ENCODE measurements around the gene LRWD1. TPM values are rescaled to one million over a fixed set of nuclear protein-coding genes. Genes with fewer than 3 reads are reported as not detected.
"Not testable (repeated sequence)": the region's sequence is repeated elsewhere in the genome, so short reads cannot be mapped to it uniquely, and the experiment has no call there.

Gene LRWD1
- total RNA-seq, 1 donor from 2014 or later, result 19.5 TPM

DNA sequence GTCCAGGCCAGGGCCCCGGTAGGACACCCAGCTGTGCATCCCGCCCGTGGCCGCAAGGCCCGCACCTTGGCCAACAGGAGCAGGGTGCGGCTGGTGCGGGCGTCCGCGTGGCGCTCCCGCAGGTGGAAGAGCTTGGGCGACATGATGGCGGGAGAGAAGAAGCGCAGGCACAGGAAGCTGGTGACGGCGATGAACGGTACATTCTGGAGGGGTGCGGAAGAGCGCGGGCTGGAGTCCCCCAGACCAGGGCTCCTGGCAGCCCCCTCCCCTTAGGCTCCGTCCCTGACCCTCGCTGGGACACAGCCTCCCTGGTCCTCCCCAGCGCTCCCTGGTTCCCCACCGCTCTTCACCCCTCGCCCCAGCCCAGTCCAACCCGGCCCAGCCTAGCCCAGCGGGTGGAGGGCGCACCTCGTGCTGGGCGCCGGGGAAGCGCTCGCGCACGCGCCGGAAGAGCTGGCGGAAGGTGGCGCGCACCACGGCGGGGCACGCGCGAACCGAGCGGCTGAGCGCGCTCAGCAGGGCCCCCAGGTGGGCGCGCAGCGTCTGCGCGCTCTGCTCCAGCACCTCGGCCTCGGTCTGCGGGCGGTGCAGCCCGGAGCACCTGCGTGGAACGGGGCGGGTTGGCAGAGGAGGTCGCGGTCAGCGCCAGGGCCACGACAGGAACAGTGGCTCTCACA, 29.8 kb downstream of the LRWD1 start:
- not testable (repeated sequence) for DNase-seq (ENCODE audit: low read depth in 2 of 2)

DNA sequence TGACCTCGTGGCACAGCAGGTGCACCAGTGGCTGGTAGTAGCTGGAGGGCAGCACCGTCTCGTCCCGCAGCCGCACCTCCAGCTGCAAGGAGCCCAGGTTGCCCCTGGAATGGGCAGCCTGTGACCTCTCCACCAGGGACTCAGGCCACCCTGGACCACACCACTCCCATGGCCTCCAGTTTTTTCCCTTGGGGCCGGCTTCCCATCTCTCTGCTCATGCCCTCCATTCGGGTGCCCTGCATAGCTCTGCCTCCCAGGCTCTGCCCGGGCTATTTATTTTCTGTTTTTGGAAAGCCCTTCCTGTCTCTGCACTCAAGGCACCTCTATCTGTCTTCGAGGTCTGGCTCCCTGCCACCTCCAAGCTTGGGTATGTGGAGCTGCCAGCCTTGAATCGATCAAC, 32.1 kb downstream of the LRWD1 start:
- DNase-seq (ENCODE audit: low read depth in 2 of 2), result peak in 1 of 2 donors; percentile 0

DNA sequence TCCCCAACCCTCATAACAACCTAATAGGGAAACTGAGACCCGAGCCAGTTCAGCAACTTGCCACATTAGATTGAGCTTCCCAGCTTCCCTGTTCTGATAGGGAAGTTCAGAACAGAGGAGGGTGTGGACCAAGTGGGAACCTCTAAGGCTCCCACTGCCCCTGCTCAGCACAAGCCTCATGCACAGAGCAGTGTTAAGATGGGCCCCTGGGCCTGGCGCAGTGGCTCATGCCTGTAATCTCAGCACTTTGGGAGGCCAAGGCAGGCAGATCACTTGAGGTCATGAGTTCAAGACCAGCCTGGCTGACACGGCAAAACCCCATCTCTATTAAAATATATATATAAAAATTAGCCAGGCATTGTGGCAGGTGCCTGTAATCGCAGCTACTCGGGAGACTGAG, 32.5 kb downstream of the LRWD1 start:
- DNase-seq (ENCODE audit: low read depth in 2 of 2), result not testable (repeated sequence)

DNA sequence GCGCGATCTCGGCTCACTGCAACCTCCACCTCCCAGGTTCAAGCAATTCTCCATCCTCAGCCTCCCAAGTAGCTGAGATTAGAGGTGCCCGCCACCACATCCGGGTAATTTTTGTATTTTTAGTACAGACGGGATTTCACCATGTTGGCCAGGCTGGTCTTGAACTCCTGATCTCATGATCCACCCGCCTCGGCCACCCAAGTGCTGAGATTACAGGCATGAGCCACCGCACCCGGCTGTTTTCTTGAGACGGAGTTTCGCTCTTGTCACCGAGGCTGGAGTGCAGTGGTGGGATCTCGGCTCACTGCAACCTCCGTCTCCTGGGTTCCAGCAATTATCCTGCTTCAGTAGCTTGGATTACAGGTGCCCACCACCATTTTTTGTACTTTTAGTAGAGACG, 33.5 kb downstream of the LRWD1 start:
- DNase-seq (ENCODE audit: low read depth in 2 of 2), result not testable (repeated sequence)

DNA sequence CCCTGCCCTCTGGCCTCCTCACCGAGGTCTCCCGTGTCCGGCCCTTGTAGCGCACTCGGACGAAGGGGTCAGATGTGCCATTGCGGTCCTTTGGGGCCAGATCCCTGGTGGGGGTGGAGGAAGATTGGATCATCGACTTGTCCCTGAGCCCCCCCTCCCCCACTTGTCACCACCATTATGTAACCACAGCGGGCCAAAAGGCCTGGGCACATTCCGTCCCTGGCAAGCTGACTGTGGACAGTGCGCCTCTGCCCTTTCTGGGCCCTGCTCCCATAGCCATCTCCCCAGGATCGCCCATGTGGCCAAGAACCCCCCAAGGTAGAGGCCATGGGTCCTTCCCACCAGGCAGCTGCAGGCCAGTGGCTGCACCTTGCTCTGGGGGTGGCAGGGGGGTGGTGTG, 38.4 kb downstream of the LRWD1 start:
- not testable (repeated sequence) for DNase-seq (ENCODE audit: low read depth in 2 of 2)

DNA sequence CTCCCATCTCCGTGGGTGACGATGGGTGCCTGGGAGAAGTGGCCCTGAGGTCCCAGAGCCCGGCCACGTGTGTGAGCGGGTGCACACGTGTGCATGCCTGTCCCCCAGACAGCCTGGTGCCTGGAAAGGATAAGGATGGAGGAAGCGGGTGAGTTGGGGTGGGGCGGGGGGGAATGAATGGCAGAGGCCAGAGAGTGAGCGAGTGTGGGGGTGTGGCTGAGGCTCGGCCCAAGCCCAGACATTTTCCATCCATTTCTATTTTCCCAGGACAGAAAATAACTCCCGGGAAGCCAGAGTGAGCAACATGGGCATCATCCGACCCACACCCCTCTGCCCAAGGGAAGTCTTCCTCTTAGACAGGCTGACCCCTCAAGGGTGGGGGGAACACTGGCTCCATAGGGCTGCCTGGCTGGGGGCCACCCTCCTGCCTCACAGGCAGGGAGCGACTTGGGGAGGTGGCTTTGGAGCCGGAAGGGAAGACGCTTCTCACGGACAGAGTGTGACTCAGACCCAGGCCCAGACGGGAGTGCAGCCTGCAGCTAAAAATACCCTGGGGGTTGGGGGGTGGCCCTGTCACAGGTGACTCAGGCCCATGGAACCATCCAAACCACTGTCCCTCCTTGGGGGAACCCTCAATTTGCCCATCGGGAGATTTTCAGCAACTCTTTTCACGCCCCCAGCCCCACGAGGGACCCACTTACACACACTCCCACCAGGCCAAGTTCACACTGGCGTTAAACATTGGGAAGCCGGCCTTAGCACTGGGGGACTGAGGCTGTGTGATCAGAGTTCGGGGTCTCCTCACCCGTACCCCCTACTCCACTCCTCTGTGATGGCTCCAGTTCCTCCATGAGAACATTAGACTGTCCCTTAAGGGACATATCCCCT, 40.8 kb downstream of the LRWD1 start:
- DNase-seq (ENCODE audit: low read depth in 2 of 2), result not testable (repeated sequence)

DNA sequence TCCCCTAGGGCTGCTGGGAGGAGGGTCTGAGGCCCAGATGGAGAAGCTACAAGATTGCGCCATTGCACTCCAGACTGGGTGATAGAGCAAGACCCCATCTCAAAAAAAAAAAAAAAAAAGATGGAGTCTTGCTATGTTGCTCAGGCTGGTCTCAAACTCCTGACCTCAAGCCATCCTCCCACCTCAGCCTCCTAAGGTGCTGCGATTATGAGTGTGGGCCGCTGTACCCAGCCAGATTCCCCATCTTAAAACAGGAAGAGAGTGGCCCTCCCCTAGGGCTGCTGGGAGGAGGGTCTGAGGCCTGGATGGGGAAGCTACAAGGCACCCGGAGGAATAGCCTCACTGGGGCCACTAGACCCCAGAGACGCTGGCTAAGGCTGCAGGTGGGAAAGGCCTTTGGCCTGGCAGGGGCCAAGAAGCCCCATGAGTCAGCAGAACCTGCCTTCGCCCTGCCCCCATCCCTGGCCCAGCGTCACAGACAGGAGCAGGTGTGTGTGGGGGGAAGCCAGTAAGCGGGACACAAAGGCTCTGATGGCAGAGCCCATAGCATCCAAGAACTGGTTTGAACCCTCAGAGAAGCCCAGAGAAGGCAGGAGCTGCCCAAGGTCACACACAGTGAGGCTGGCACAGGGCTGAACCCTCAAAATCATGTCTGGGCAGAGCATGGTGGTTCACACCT, 42.8 kb downstream of the LRWD1 start:
- not testable (repeated sequence) for DNase-seq (ENCODE audit: low read depth in 2 of 2)

DNA sequence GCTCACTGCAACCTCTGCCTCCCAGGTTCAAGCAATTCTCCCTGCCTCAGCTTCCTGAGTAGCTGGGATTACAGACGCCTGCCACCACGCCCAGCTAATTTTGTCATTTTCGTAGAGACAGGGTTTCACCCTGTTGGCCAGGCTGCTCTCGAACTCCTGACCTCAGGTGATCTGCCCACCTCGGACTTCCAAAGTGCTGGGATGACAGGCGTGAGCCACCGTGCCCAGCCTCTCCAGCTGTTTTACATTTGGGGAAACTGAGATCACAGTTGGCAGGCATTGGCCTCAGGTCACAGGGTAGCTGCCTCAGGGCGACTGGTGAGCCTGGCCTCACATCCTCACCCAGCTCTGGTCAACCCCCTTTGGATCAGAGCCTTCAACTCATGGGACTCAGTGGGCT, 45.8 kb downstream of the LRWD1 start:
- DNase-seq (ENCODE audit: low read depth in 2 of 2), result not testable (repeated sequence)

DNA sequence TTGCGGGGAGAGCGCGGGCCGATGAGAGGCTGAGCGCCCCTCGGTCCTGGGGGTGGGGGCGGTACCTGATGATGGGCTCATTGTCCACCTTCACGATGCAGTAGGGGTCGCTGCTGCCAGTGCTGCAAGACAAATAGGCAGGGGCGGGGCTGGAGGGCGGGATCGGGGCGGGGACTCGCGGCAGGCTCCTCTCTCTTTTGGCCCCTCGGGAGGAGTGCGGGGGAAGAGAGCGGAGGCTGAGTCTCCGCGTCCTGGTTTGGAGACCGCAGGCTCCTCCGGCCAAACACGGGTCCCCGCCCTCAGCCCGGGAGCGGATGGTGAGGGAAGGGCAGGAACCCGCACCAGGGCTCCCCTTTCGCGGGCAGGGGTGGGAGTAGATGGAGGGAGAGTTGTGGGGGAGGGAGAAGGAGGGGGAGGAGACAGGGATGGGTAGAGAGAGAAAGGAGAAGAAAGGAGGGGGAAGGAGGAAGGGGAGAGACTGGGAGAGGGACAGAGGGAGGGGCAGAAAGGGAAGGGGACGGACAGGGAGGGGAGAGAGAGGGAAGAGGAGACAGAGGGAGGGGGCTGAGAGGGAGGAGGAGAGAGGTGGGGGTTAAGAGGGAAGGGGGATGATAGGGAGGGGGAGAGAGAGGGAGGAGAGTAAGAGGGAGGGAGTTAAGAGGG, 47.2 kb downstream of the LRWD1 start:
- not testable (repeated sequence) for DNase-seq (ENCODE audit: low read depth in 2 of 2)

DNA sequence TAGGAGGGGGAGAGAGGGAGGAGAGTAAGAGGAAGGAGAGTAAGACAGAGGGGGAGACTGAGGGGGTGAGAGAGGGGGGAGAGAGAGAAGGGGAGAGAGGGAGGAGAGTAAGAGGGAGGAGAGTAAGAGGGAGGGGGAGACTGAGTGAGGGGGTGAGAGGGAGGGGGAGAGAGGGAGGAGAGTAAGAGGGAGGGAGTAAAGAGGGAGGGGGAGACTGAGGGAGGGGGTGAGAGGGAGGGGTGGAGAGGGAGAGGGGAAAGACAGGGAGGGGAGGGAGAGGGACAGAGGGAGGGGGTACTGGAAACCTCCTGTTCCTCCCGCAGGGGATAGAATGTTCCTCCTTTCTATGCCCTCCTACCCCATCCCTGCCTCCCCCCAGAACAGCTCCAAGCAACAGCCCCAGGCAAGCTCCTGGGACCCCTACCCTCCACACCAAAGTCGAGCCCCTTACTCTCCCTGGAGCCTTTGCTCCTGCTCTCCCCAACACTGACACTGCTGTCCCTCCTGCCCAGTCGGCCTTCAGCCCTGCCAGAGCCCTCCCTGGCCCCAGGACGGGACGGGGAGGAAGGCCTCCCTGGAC, 47.9 kb downstream of the LRWD1 start:
- peak; percentile 0 to 41 for DNase-seq (ENCODE audit: low read depth in 2 of 2)

DNA sequence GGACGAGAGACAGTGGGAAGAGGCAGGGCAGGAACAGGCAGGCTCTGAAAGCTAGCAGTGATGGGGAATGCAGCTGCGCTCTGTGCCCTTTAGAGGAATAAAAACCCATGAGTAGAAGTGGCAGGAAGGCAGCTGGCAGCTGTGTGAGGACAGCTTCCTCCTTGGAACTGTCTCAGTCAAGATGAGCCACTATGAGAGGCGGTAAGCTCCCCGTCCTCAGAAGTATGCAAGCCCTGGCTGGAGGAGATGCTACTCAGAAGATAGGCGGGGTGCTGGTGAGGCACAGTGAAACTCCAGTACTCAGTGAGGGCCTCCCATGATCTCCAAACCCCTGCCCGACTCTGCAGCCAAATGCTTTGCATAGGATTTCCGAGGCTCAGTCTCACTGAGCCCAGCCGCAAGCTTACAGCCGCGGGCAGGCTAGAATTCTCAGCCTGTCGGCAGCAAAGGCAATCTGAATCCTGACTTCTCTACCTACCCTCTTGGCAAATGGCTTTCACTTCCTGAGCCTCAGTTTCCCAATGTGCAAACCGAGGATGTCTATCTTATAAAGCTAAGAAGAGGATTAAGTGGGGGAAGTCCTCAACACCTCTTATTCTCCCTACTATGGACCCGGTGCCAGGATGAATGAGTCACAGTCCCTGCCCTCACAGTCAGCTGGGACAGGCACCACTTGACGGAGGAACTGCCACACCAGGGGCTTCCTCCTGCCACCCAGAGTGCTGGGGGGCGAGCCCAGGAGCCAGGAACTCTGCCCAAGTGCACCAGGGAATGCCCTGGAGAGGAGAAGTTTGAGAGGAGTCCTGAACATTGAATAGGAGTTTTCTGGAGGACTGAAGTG, 50.3 kb downstream of the LRWD1 start:
- not testable (repeated sequence) for DNase-seq (ENCODE audit: low read depth in 2 of 2)

DNA sequence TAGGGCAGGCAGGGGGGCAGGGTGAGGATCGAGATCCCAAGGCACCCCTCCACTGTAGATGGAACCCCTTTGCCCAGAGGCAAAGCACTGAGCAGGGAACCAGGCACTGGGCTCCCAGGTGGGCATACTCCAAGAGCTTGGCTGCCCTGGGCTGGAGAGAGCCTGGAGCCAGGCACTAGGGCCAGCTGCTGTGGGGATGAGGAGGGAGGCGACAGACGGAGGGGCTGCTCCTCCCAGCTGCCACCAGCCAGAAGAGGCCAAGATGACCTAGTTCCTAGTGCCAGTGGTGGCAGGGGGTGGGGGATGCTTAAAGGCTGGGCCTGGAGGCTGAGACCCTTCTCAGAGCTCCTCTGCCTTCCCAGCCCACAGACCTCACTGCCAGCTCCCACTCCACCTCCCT, 51.1 kb downstream of the LRWD1 start:
- not testable (repeated sequence) for DNase-seq (ENCODE audit: low read depth in 2 of 2)

DNA sequence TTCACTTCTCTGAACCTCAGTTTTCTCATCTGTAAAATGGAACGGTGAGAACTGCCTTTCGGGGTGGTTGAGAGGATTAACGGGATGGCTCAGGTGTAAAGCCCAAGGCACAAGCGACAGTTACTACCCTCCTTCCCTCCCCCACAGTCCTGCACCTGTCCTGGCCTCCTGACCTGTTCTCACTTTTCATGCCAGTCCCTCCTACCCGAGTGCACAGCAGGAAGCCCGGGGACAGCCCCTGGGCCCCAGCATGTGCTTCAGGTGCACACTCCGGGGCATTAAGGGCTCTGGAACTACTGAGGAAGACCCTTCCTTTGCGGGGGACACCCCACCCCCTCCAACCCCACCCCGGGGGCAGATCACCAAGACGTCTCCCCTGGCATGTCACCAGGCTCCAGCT, 52.2 kb downstream of the LRWD1 start:
- DNase-seq (ENCODE audit: low read depth in 2 of 2), result not testable (repeated sequence)

DNA sequence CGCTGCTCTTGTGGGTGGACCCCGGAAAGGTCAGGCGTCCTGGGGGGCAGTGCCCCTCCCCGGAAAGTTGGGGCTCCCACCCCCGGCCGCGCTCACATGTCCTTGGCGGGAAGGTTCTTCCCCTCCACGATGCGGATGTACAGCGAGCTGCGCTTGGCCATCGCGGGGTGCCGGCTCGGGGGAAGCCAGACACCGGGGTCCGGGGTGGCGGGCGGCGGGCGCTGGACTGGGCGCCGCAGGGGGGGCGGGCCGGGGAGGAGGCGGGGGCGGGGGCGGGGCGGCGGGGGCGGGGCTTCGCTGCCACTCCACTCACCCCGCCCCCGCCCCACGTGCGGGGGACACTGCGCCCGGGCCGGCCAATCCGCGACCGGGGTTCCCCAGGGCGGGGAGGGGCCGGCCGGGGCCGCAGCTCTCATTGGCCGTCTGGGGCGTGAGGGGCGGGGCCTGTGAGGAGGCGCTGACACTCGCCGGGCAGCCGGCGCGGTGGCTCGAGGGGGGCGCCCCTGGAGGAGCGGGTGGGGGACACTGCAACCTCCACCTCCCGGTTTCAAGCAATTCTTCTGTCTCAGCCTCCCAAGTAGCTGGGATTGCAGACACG, 52.9 kb downstream of the LRWD1 start, which contains the start of gene RASA4B:
Gene RASA4B, minus strand, starts transcription at position 228 of the 598 bp plus-strand sequence. Its CDS starts 67 bp downstream, at position 161.
- not testable (repeated sequence) for DNase-seq (ENCODE audit: low read depth in 2 of 2)

DNA sequence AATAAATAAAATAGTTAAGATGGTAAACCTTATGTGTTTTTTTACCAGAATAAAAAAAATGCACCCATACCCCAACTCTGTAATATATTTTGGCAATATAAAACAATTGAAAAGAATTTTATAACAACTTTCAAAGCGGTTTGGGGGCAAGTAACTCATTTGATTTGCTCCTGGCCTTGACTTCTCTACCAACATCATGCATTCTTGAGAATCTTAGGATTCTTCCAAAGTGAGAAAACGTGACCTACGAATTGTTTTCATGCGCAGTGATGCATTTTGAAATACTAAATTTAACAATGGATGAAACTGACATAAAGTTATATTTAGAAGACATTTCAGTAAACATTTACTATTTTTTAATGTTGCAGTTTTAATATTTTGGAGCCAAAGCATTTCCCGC, 56.0 kb downstream of the LRWD1 start:
- DNase-seq (ENCODE audit: low read depth in 2 of 2), result not testable (repeated sequence)

Data from dermis microvascular lymphatic vessel endothelial cell (primary cell).